ENCODE results near the gene TMOD2.

TMOD2 gene

DNA sequence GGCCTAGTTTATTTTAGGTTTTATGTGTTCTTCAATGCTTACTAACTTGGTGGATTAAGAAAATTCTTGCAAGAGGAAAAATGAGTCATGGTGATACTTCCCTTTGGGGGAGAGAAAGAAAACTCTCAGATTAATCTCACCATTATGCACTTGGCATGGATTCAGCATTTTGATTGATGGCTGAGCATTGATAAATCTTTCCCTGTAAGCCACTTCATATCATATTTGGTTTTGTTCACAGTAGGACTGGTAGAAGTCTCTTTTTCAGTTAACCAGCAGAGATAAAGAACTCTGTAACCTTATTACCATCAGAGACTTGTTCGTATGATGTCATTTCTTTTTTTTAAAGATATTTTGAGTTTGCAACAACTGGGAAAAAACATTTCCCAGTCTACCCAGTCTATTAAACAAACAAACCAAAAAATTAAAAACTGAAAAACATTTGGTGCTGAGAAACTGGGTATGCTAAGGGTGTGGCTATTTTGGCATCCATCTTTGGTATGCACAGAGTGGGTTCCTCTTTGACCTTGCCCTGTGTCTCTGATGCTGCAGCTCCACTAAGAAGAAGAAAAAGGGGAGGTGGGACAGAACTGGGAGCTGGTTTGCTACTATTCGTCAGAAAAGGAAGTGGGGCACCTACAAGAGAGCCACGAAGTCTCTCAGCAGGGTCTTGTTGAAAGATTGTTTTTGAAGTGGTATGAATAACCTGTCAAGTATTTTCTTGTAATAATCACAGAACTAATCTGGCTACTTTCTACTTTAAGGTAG, 95.2 kb downstream of the TMOD2 start:
- H3K27ac ChIP-seq: no peak overlapping the region
- TF ChIP-seq ZFX (IDR thresholded peaks at IDR 0.05; ENCODE audit: borderline replicate concordance): no peak
- TF ChIP-seq, protein P1, sequence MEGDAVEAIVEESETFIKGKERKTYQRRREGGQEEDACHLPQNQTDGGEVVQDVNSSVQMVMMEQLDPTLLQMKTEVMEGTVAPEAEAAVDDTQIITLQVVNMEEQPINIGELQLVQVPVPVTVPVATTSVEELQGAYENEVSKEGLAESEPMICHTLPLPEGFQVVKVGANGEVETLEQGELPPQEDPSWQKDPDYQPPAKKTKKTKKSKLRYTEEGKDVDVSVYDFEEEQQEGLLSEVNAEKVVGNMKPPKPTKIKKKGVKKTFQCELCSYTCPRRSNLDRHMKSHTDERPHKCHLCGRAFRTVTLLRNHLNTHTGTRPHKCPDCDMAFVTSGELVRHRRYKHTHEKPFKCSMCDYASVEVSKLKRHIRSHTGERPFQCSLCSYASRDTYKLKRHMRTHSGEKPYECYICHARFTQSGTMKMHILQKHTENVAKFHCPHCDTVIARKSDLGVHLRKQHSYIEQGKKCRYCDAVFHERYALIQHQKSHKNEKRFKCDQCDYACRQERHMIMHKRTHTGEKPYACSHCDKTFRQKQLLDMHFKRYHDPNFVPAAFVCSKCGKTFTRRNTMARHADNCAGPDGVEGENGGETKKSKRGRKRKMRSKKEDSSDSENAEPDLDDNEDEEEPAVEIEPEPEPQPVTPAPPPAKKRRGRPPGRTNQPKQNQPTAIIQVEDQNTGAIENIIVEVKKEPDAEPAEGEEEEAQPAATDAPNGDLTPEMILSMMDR (IDR thresholded peaks at IDR 0.05): no peak

DNA sequence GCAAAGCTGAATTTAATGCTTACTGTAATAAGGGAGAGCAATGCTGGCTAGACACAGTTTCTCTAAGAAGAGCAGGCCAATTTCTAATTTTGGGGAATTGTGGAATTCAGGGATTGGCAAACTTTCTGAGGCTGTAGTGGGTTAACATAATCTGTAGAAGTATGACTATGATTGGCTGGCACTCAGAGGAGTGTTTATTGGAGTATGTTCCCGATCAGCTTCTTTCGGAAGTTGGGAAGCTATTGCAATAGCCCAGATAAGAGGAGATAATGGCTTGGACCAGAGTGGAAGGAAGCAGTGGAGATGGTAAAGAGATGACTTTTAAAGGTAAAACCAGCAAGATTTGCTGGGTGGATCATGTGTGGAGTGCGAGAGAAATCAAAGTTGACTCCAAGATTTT, 97.4 kb downstream of the TMOD2 start:
- no peak overlapping the region for H3K27ac ChIP-seq
- TF ChIP-seq, protein P1 (IDR thresholded peaks at IDR 0.05): no peak
- TF ChIP-seq ZFX (IDR thresholded peaks at IDR 0.05; ENCODE audit: borderline replicate concordance): no peak

DNA sequence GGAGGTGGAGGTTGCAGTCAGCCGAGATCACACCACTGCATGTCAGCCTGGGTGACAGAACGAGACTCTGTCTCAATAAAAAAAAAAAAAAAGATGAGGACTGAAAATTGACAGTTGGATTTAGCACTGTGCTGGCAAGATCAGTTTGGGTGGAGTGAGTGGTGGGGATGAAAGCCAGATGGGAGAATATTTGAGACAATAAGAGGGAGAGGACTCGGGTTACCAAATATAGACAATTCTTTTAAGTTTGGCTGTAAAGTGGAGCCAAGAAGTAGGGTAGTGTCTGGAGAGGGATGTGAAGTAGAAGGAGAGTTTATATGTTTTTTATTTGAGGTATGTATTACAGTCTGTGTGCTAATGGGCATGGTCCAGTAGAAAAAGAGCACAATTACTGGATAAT, 98.5 kb downstream of the TMOD2 start:
- H3K27ac ChIP-seq: no peak overlapping the region
- TF ChIP-seq, protein P1 (IDR thresholded peaks at IDR 0.05): no peak
- TF ChIP-seq ZFX (IDR thresholded peaks at IDR 0.05; ENCODE audit: borderline replicate concordance): no peak

DNA sequence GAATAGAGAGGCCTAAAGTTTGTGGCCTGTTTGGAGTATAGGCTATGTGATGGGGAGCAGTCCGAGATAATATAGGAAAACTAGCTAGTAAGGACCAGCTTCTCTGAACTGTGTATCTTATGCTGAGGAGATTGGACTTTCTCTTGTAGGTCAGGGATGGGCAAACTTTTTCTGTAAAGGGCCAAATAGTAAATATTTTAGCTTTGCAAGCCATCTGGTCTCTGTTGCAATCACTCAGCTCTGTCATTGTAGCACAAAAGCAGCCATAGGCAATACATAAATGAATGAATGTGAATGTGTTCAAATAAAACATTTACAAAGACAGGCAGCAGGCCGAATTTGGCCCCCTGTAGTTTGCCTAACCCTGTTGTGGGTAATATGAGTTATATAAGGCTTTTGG, 102.6 kb downstream of the TMOD2 start:
- TF ChIP-seq, protein P1 (IDR thresholded peaks at IDR 0.05): no peak
- TF ChIP-seq ZFX (IDR thresholded peaks at IDR 0.05; ENCODE audit: borderline replicate concordance): no peak
- no peak overlapping the region for H3K27ac ChIP-seq

DNA sequence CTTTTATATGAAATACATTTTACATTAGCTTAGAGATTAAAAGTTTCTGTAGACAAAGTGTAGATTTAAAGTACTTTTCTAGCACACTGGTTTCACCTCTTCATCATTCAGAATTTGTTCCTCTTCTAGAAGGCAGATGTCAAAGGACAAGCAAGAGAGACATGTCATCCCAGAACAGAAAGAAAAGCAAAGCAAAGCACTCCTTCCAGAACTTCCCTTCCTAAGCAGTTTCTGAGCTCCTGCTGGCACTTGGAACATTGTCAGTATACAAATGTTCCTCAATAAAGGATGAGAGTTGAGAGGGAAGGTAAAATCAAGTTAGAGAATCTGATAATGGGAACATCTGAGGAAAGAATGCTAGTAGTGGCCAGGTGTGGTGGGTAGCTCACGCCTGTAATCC, 104.2 kb downstream of the TMOD2 start:
- no peak for TF ChIP-seq ZFX (IDR thresholded peaks at IDR 0.05; ENCODE audit: borderline replicate concordance)
- TF ChIP-seq, protein P1 (IDR thresholded peaks at IDR 0.05): no peak
- H3K27ac ChIP-seq: no peak overlapping the region

DNA sequence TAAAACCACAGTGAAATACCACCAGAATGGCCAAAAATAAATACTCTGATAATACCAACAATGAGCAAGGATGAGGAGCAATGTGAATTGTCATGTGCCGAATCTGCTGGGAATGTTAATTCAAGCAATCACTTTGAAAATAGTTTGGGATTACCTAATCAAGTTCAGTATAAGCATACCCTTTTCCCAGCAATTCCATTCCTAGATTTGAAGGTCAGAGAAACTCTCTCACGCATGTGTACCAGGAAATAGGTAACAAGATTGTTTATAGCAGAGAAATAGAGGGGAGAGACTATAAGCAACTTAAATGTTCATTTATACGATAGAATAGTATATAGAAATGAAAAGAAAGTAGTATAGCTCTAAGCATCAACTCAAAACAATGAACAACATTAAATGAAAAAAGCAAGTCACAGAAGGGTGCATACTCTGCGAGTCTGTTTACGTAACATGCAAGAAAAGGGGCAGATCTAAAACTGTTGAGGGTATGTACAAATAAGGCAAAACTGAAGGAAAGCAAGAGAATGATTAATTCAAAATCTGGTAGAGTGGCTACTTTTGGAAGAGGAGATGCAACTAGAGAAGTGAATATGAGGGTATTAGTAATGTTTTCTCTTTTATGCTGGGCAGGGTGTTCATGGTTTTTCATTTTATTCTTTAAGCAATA, 105.5 kb downstream of the TMOD2 start:
- no peak overlapping the region for H3K27ac ChIP-seq
- no peak for TF ChIP-seq ZFX (IDR thresholded peaks at IDR 0.05; ENCODE audit: borderline replicate concordance)
- TF ChIP-seq, protein P1 (IDR thresholded peaks at IDR 0.05): no peak
